G401.6 (cell line): ENCODE results near the gene SOWAHC.

Experiments
- FAIRE-seq: peaks from 2 replicates; lab custom pipeline; 2012; peaks lifted over from hg19 to GRCh38; lab: Jason Lieb, UNC

SOWAHC gene

GRCh38 chr2:109646961-109647360, 32.8 kb downstream of the SOWAHC start:
- FAIRE-seq = no peak

- no peak for FAIRE-seq
Observed at GRCh38 chr2:109647636-109648035, 33.5 kb downstream of the SOWAHC start.

GRCh38 chr2:109648041-109648527, 33.9 kb downstream of the SOWAHC start:
- no peak for FAIRE-seq

- no peak for FAIRE-seq
Observed at GRCh38 chr2:109649736-109650695, 35.9 kb downstream of the SOWAHC start.

- FAIRE-seq = no peak
Observed at GRCh38 chr2:109654326-109655050, 40.3 kb downstream of the SOWAHC start.

- FAIRE-seq = no peak
Observed at GRCh38 chr2:109655287-109655686, 41.1 kb downstream of the SOWAHC start.

GRCh38 chr2:109659396-109660045, 45.4 kb downstream of the SOWAHC start:
- no peak for FAIRE-seq

GRCh38 chr2:109660046-109660860, 46.1 kb downstream of the SOWAHC start:
- FAIRE-seq = no peak

GRCh38 chr2:109662889-109663288, 48.7 kb downstream of the SOWAHC start:
- no peak for FAIRE-seq

- FAIRE-seq = no peak
Observed at GRCh38 chr2:109663721-109664120, 49.6 kb downstream of the SOWAHC start.

GRCh38 chr2:109666466-109666865, 52.3 kb downstream of the SOWAHC start:
- FAIRE-seq = no peak
